GF-D8 (cell line): ENCODE results near the gene SLC10A7.

ENCODE experiments used
- DNase-seq: peaks from one replicate; lab custom pipeline; 2025; lab: John Stamatoyannopoulos, UW

The SLC10A7 gene

DNA sequence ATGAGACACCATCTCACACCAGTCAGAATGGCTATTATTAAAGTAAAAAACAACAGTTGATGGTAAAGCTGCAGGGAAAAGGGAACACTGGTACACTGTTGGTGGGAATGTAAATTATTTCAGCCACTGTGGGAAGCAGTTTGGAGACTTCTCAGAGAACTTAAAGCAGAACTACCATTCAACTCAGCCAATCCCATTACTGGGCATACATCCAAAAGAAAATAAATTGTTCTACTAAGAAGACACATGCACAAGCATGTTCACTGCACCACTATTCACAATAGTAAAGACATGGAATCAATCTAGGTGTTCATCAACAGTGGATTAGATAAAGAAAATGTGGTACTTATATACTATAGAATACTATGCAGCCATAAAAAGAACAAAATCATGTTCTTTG lies 172.4 kb downstream of the SLC10A7 start:
- no peak for DNase-seq

GRCh38 chr4:146347822-146348221 lies 173.9 kb downstream of the SLC10A7 start:
- DNase-seq, result no peak

- no peak for DNase-seq
Measured at GRCh38 chr4:146346276-146346675, 175.5 kb downstream of the SLC10A7 start.

GRCh38 chr4:146343776-146344175 lies 178.0 kb downstream of the SLC10A7 start:
- no peak for DNase-seq

- peak; percentile 22 for DNase-seq
Measured at GRCh38 chr4:146343199-146343598, 178.5 kb downstream of the SLC10A7 start.

- DNase-seq, result no peak
Measured at GRCh38 chr4:146342600-146343192, 179.0 kb downstream of the SLC10A7 start.

DNA sequence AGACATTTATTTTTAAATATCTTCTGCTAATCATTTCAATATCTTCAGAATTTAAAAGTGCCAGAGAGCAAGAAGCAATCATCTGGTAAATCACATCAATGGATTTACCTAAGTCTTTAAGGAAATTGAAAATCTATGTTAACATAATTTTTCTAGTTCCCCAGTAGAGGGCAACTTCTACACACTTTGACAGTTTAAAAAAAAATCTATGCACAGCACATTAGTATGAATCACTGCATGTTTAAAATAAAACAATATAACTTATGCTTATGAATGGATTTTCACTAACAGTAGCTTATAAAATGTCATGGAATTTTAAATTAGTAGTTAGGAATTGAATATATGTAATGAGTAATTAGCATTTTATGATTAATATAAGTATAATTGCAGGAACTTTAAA lies 180.9 kb downstream of the SLC10A7 start:
- DNase-seq, result peak; percentile 21

GRCh38 chr4:146338512-146338911 lies 183.2 kb downstream of the SLC10A7 start:
- DNase-seq, result no peak

DNA sequence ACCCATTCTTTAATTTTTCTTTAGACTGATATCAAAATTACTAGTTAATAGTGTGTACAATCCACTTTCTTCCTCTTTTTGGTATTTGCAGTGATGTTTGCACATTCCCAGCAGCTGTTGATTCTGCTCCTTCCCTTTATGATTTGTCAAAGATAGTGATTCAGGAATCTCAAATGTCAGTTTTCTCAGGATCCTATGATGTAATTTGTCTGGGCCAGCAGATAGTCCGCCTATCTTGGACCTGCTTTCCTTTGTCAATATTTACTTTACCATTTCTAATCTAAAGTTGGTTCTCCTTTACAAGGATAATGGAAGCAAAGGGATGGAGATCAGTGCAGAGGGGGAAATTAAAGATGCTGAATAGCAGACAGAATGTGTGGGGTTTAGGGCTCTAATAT lies 185.3 kb downstream of the SLC10A7 start:
- DNase-seq, result no peak

GRCh38 chr4:146335763-146336409 lies 185.9 kb downstream of the SLC10A7 start:
- no peak for DNase-seq

- no peak for DNase-seq
Measured at GRCh38 chr4:146334862-146335449, 186.8 kb downstream of the SLC10A7 start.

- no peak for DNase-seq
Measured at GRCh38 chr4:146333895-146334262, 187.9 kb downstream of the SLC10A7 start.

DNA sequence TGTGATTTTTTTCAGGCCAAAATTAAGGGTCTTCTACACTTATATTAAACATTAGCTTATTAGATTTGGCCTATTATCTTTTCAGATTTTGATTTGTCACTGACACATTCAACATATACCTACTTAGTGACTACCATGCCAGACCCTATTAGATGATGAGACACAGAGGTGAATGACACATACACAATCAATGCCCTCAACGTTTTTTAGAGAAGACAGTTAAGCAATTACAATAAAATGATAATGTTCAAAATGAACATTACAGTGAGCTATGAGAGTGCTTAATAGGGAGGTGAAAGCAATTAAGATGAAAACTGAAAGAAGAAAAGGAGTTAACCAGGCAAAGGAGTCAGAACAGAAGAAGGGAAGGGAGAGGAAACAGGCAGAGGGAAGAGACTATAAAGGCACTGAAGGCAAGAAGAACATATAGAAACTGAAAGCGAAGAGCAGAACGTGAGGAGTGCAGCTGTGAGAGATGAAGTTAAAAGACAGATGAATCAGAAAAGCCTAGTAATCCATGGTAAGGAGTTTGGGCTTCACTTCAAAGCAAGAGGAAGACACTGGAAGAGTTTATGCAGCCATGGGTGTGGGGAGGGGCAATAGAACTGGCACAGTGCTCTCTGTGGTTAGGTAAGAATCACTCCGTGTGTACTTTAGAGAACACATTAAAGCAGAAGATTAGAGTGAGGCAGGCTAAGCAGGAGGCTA lies 188.4 kb downstream of the SLC10A7 start:
- DNase-seq, result no peak

GRCh38 chr4:146330392-146330791 lies 191.3 kb downstream of the SLC10A7 start:
- DNase-seq, result no peak

GRCh38 chr4:146329050-146329716 lies 192.6 kb downstream of the SLC10A7 start:
- no peak for DNase-seq

- no peak for DNase-seq
Measured at GRCh38 chr4:146327859-146328650, 193.7 kb downstream of the SLC10A7 start.

DNA sequence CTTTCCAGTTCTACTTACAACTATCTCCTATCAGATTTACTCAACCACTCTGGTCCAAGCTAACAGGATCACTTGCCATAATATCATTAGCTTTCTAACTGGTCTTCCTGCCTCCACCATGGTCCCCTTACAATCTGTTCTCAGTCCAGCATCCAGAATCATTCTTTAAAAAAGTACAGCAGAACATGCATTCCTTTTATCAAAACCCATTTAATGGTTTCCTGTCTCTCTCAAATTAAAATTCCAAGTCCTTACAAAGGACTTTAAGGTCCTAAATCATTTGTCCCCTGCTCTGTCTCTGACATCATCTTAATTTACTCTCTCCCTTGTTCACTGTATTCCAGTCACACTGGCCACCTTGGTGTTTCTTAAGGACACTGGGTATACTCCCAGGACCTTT lies 202.8 kb downstream of the SLC10A7 start:
- DNase-seq, result no peak

DNA sequence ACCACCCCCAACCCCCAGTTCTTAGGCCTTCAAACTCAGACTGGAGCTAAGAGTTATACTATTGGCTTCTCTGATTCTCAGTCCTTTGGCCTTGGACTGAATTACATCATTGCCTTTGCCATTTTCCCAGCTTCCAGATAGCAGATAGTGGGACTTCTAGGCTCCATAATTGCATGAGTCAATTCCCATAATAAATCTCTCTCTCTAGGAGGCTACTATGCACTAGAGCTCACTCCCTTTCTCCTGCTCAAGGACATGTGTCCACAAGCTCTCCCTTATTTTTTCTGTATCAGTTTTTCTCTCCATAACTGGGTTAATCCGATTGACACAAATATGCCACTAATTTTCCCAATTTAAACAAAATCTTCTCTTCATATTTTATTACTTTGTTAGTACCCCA lies 204.0 kb downstream of the SLC10A7 start:
- no peak for DNase-seq

GRCh38 chr4:146315184-146315583 lies 206.6 kb downstream of the SLC10A7 start:
- DNase-seq, result no peak

GRCh38 chr4:146311238-146311970 lies 210.3 kb downstream of the SLC10A7 start:
- no peak for DNase-seq
